Thyroid gland (tissue), 4 donors: ENCODE data around the gene NR5A2.

Experiments used
- POLR2A ChIP-seq, 2 donors: fragments of 450-650 bp; IDR thresholded peaks; one replicate each; pipeline ENCODE4 v1.6.1; 2017; ENCODE audit warnings: antibody characterized with exemption in 2 of 2, mild to moderate bottlenecking in 2 of 2, moderate library complexity in 1 of 2
- TF ChIP-seq, protein P1 (sequence below), 6 experiments: fragments of 200-600 bp in 3 of 6; fragments of 450-650 bp in 3 of 6; sonication (generic) in 3 of 6; IDR thresholded peaks; one replicate each; pipeline ENCODE4 v1.5.1; 2016 to 2019; ENCODE audit warnings: antibody characterized with exemption in 6 of 6, mild to moderate bottlenecking in 2 of 6, inconsistent platforms in 1 of 6, moderate library complexity in 1 of 6

DNA sequence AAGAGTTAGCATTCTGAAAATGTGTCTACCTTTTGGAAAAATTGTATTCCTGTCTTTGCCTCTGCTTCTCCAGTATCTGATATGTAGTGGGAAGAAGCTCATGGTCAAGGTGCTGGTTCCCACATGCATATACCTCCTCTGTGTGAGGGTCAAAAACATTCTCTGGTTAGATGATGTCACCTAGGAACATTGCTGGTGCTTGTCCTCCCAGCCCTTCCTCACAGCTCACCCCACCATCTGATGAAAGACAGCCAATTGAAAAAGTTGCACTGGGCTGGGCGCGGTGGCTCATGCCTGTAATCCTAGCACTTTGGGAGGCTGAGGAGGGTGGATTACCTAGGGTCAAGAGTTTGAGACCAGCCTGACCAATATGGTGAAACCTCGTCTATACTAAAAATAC lies 154.4 kb downstream of the NR5A2 start:
- TF ChIP-seq, protein P1, sequence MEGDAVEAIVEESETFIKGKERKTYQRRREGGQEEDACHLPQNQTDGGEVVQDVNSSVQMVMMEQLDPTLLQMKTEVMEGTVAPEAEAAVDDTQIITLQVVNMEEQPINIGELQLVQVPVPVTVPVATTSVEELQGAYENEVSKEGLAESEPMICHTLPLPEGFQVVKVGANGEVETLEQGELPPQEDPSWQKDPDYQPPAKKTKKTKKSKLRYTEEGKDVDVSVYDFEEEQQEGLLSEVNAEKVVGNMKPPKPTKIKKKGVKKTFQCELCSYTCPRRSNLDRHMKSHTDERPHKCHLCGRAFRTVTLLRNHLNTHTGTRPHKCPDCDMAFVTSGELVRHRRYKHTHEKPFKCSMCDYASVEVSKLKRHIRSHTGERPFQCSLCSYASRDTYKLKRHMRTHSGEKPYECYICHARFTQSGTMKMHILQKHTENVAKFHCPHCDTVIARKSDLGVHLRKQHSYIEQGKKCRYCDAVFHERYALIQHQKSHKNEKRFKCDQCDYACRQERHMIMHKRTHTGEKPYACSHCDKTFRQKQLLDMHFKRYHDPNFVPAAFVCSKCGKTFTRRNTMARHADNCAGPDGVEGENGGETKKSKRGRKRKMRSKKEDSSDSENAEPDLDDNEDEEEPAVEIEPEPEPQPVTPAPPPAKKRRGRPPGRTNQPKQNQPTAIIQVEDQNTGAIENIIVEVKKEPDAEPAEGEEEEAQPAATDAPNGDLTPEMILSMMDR (IDR thresholded peaks at IDR 0.05): no peak
- TF ChIP-seq POLR2A (IDR thresholded peaks at IDR 0.05): no peak
